Stimulated activated CD8-positive, alpha-beta memory T cell treated with anti-CD3 and anti-CD28 coated beads, Interleukin-12 subunit alpha, Interleukin-12 subunit beta, amount 100 ng/mL, for 24 hours (primary cell): ENCODE data around the gene RIMBP2.

Experiments
- DNase-seq: peaks from one replicate; pipeline ENCODE4 v3.0.0-alpha.2; 2020; ENCODE audit errors: extremely low read depth

The RIMBP2 gene

GRCh38 chr12:130374083-130374482 is 342.0 kb downstream of the RIMBP2 start:
- no peak for DNase-seq

DNA sequence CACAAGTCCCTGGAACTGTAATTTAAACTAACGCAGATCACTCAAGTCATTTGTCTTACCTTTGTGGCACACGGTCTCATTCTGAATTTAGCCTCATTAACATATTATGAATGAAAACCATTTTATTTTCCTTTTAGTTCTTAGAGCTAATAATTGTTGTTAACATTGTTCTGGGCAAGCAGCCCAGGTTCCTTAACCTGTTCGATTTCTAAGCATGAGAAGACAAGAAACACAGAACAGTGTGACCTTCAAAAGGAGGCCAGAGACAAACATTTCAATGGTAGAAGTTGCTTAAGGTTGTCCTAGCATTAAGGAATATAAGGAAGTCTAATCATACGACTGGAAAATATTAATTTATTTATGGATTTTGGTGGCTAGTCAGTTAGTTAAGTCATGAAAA is 343.2 kb downstream of the RIMBP2 start:
- no peak for DNase-seq

DNA sequence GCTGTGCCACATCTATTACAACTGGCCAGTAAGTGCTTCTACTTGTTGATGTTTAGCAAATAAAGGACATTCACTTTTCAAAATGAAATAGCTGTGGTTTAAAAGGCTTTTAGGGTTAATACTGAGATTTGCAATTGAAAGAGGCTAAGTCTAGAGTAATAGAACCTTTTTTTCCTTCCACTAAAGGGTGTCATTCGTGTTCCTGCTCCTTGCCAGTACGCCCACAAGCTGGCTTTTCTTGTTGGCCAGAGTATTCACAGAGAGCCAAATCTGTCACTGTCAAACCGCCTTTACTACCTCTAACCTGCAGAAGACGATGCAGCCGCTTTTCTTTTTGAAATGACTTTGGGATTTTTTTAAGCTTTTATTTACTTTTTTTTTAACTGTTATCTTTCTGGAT is 344.8 kb downstream of the RIMBP2 start:
- no peak for DNase-seq

DNA sequence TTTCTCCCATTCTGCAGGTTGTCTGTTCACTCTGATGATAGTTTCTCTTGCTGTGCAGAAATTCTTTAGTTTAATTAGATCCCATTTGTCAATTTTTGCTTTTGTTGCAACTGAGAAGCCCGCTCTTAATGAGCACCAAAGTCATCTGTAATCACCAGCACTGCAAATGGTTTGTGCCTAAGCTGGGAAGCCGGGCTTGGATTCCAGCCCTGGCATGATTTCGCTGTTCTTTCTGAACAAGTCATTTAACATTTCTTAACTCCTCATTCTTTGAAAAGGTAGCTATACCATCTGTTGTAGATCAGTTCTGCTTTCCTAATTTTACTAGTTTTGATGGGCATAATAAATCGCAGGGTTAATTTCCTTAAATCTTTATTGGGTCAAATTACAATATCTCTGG is 346.3 kb downstream of the RIMBP2 start:
- no peak for DNase-seq

- no peak for DNase-seq
These were observed 348.6 kb downstream of the RIMBP2 start for GRCh38 chr12:130367523-130367922.

GRCh38 chr12:130367003-130367402 is 349.1 kb downstream of the RIMBP2 start:
- DNase-seq: no peak

GRCh38 chr12:130366159-130366558 is 349.9 kb downstream of the RIMBP2 start:
- no peak for DNase-seq

GRCh38 chr12:130364578-130364977 is 351.5 kb downstream of the RIMBP2 start:
- DNase-seq: no peak

- DNase-seq: no peak
These were observed 354.0 kb downstream of the RIMBP2 start for GRCh38 chr12:130362060-130362459.

DNA sequence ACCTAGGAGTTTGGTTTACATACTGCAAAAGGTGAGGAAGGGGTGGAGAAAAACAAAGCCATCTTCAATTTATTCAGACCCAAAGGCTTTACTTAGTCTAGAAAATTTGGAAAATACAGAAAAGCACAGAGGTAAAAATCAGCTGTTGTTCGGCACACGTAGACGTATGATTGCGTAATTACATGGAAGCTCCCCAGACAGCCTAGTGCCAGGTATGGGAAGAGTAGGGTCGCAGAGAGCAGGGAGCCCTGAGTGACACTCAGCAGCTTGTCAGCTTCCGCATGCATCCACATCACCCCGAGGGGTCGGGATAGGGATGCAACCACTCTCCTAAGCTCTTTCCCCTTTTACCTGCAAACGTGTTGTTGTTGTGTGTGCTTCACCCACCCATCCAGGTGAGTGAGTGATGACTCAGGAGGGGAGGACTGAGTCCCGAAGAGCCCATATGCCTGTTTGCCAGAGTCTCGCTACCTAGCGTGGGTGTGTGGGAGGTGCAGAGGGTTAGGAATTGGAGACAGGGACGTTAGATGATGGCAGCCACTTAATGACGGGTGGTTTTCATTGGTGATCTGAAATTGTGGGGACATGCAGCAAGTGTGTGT is 358.3 kb downstream of the RIMBP2 start:
- no peak for DNase-seq

DNA sequence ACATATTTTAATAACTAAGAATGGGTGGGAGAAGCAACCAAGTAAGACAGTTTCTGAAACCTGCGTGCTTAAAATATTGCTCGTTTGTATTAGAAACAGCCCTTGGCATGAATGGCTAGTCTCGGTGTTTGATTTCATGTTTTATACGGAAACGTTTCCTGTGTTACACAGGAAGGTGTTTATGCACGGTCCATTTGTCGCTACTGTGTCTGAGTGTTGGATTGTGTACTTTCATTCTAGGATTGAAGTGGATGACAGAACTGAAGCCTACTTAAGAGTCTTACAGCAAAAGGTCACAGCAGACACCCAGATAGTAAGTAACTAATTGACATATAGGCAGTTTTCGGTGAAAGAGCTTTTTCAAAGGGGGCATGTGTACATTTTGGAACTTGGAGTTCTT is 358.9 kb downstream of the RIMBP2 start:
- DNase-seq: no peak

DNA sequence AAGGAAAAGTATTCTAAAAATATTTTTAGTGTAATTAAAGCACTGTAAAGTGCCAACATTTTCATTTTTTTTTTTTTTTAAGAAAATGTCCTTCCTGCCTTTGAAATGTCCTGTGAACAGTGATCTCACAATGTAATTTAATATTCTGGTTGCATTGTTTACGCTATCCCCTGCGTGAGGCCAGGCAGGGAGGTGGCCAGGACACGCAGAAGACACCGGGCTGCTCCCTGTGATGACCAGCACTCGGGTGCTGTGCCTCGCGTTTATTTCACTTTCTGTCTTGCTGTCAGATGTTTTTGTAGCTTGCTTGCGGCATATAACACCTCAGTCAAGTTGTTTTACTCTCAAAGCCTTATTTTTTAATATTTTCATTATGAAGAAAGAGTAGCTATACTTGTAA is 359.9 kb downstream of the RIMBP2 start:
- no peak for DNase-seq

GRCh38 chr12:130354407-130354806 is 361.7 kb downstream of the RIMBP2 start:
- DNase-seq: no peak

GRCh38 chr12:130353081-130353480 is 363.0 kb downstream of the RIMBP2 start:
- no peak for DNase-seq

DNA sequence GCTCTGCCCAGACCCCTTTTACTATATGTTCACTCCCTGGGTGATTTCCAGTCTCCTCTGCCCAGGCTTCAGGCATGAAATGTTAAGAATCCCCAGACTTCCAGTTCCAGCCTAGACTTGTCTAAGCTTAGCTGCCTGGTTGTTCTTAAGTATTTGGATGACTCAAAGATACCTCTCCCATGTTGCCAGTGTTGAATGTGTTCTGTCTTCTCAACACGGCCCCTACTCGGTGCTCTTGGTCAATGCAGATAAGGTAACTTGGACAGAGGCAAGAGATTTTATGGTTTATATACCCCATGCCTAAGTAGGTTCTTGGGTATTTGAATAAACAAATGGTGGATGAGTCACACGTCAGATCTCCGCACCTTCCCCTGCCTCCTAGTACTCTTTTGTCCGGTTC is 364.8 kb downstream of the RIMBP2 start:
- DNase-seq: no peak

GRCh38 chr12:130350715-130351114 is 365.4 kb downstream of the RIMBP2 start:
- DNase-seq: no peak

GRCh38 chr12:130347588-130347987 is 368.5 kb downstream of the RIMBP2 start:
- DNase-seq: no peak
